Activated naive CD8-positive, alpha-beta T cell treated with anti-CD3 and anti-CD28 coated beads, Interleukin-2, amount 50 U/mL, for 24 hours (primary cell): ENCODE data around the gene TBC1D2.
"Not testable (repeated sequence)": the region's sequence is repeated elsewhere in the genome, so short reads cannot be mapped to it uniquely, and the experiment has no call there.

ENCODE experiments used
- ATAC-seq: fragments of 150-1000 bp; cut with Tn5 transposase; one replicate; pipeline ENCODE4 v1.10.0; 2021
- DNase-seq: peaks from one replicate; pipeline ENCODE4 v3.0.0; 2021
- H3K27ac Mint-ChIP-seq: one replicate; pipeline ENCODE4 v1.8.0; 2021; ENCODE audit warnings: mild to moderate bottlenecking, mixed read lengths
- H3K27me3 Mint-ChIP-seq: one replicate; pipeline ENCODE4 v1.8.0; 2021; ENCODE audit warnings: mixed read lengths
- H3K36me3 Mint-ChIP-seq: one replicate; pipeline ENCODE4 v1.8.0; 2021; ENCODE audit warnings: low read depth, mixed read lengths
- H3K4me1 Mint-ChIP-seq: one replicate; pipeline ENCODE4 v1.8.0; 2021; ENCODE audit warnings: mixed read lengths
- H3K4me3 Mint-ChIP-seq: one replicate; pipeline ENCODE4 v1.8.0; 2021; ENCODE audit warnings: mild to moderate bottlenecking, moderate library complexity, mixed read lengths
- H3K9me3 Mint-ChIP-seq: one replicate; pipeline ENCODE4 v1.8.0; 2021; ENCODE audit warnings: mixed read lengths

The TBC1D2 gene

DNA sequence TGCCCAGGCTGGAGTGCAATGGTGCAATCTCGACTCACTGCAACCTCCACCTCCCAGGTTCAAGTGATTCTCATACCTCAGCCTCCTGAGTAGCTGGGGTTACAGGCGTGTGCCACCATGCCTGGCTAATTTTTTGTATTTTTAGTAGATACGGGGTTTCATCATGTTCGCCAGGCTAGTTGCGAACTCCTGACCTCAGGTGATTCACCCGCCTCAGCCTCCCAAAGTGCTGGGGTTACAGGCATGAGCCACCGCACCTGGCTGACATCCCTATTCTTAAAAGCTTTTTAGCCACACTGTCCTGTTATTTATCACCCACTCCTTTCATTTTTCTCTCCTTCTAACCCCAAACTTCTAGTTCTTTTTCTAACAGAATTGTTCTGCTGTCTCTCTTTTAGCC is 27.7 kb upstream of the TBC1D2 start:
- H3K4me1 Mint-ChIP-seq, H3K36me3 Mint-ChIP-seq, H3K9me3 Mint-ChIP-seq, H3K4me3 Mint-ChIP-seq, H3K27me3 Mint-ChIP-seq, ATAC-seq, H3K27ac Mint-ChIP-seq, DNase-seq: not testable (repeated sequence)

DNA sequence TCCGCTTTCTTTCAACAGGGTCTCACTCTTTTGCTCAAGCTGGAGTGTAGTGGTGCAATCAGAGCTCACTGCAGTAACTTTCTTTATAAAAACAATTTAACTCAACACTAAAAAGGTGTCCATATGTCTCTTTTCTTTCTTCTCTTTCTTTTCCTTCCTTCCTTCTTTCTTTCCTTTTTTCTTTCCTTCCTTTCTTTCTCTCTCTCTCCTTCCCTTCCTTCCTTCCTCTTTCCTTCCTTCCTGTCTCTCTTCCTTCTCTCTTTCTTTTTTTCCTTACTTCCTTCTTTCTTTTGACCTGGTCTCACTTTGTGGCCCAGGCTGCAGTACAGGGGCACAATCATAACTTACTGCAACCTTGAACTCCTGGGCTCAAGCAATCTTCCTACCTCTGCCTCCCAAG is 25.8 kb upstream of the TBC1D2 start:
- Mint-ChIP-seq H3K4me3 (no peak overlapping the region), H3K27me3 (peaks cover 17% of the 10 kb centered on the region), H3K27ac (no peak overlapping the region), H3K9me3 (no peaks in the 10 kb centered on the region), H3K4me1 (no peaks in the 10 kb centered on the region), H3K36me3 (no peaks in the 10 kb centered on the region)
- DNase-seq (no peak), ATAC-seq (no peak)

DNA sequence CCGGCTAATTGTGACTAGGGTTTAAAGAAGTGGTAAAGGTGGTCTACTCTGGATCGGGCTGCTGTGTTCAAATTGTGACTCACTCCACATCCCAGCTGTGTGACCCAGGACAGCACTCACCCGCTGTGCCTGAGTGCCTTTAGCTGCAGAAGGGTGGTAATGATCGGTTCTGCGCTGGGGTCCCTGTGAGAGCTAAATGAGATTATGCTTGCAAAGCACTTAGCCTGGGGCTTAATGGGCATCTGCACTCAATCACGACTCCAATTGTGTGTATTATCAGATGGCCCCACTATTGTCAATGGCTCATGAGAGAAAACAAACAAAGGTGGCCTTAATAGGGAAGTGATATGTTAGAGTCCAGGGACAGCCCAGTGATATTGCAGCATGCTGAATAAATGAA is 25.1 kb upstream of the TBC1D2 start:
- H3K27ac Mint-ChIP-seq, result no peak overlapping the region
- no peaks in the 10 kb centered on the region for H3K4me1 Mint-ChIP-seq
- H3K9me3 Mint-ChIP-seq, result no peaks in the 10 kb centered on the region
- H3K27me3 Mint-ChIP-seq, result peaks cover 17% of the 10 kb centered on the region
- no peak for DNase-seq
- no peak for ATAC-seq
- no peak overlapping the region for H3K4me3 Mint-ChIP-seq
- no peaks in the 10 kb centered on the region for H3K36me3 Mint-ChIP-seq

DNA sequence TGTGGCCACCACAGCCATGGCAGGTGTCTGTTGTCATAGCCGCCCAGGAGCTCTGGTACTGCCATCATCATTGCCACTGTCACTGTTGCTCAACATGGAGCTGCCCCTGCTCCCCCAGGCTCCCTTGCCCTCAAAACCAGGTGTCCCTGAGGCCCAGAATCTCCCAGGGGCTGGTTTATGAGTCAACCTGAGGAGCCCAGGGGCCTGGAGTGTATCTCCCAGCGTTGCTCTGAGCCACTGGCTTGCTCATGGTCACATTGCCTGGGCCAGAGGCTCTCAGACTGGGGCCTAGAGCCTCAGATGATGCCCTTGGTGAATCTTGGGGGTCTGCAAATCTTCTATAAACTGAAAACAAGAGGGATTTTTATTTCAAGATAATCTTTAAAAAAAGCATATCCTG is 24.7 kb upstream of the TBC1D2 start:
- no peak for ATAC-seq
- peaks cover 17% of the 10 kb centered on the region for H3K27me3 Mint-ChIP-seq
- H3K9me3 Mint-ChIP-seq, result no peaks in the 10 kb centered on the region

DNA sequence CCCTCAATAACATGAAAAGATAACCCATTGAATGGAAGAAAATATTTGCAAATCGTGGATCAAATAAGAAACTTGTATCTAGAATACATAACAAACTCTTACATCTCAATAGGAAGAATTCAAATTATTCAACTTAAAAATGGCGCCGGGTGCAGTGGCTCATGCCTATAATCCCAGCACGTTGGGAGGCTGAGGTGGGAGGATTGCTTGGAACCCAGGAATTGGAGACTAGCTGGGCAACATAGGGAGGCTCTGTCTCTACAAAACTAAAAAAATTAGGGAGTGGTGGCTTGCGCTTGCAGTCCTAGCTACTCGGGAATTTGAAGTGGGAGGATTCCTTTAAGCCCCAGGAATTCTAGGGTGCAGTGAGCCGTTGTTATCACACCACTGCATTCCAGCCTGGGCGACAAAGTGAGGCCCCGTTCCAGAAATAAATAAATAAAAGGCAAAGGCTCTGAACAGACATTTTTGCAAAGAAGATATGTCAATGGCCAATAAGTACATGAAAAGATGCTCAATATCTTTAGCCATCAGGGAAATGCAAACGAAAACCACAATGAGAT is 21.5 kb upstream of the TBC1D2 start:
- H3K4me1 Mint-ChIP-seq, result no peaks in the 10 kb centered on the region
- H3K9me3 Mint-ChIP-seq, result no peaks in the 10 kb centered on the region
- no peak overlapping the region for H3K27ac Mint-ChIP-seq
- H3K4me3 Mint-ChIP-seq, result no peak overlapping the region
- H3K36me3 Mint-ChIP-seq, result no peaks in the 10 kb centered on the region
- ATAC-seq (no peak), DNase-seq (no peak)
- H3K27me3 Mint-ChIP-seq, result peaks cover 12% of the 10 kb centered on the region

More for the DNA sequence above, 24.7 kb upstream of the TBC1D2 start:
- Mint-ChIP-seq H3K4me1 (no peaks in the 10 kb centered on the region), H3K4me3 (no peak overlapping the region), H3K36me3 (no peaks in the 10 kb centered on the region), H3K27ac (no peak overlapping the region)
- DNase-seq, result no peak

- Mint-ChIP-seq H3K27me3 (peaks cover 15% of the 10 kb centered on the region), H3K27ac (no peak overlapping the region), H3K36me3 (no peaks in the 10 kb centered on the region), H3K4me1 (no peaks in the 10 kb centered on the region), H3K9me3 (no peaks in the 10 kb centered on the region), H3K4me3 (no peak overlapping the region)
- no peak for DNase-seq
- no peak for ATAC-seq
These were observed 19.7 kb upstream of the TBC1D2 start for GRCh38 chr9:98275159-98275558.

GRCh38 chr9:98272083-98272482 is 16.6 kb upstream of the TBC1D2 start:
- no peaks in the 10 kb centered on the region for H3K9me3 Mint-ChIP-seq
- H3K4me3 Mint-ChIP-seq, result no peak overlapping the region
- H3K27ac Mint-ChIP-seq, result no peak overlapping the region
- H3K36me3 Mint-ChIP-seq, result no peaks in the 10 kb centered on the region
- H3K27me3 Mint-ChIP-seq, result peaks cover 19% of the 10 kb centered on the region
- no peaks in the 10 kb centered on the region for H3K4me1 Mint-ChIP-seq
- DNase-seq, result no peak
- no peak for ATAC-seq

DNA sequence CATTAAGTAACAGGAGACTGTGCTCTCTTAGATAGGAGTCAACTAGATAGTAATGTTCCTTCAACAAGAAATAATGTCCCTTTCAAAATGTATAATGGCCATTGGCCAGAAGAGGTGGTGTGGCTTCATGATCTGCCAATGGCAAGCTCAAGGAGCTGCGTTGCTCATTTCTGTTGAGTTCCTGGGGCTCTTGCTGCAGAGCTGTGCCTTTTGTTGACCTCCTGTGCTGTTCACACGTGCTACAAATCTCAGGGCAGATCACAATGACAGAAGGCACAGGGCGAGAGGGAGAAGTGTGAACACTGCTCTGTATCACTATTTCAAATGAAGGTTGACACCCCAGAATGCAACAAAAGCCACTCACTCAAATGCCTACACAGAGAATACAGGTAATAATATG is 16.0 kb upstream of the TBC1D2 start:
- H3K27ac Mint-ChIP-seq, result no peak overlapping the region
- no peak overlapping the region for H3K4me3 Mint-ChIP-seq

DNA sequence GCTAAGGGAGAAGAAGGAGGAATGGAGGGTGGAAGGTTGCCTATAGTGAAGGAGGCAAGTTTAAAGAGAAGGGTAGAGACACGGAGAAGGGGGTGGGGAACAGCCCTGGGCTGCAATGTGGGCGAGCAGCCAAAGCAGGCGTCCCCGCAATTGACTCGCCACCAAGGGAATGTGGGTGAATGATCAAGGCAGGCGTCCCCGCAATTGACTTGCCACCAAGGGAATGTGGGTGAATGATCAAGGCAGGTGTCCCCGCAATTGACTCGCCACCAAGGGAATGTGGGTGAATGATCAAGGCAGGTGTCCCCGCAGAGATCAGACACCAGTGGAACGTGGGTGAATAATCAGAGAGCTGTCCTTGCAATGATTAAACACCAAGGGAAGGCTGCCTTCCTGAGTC is 14.8 kb upstream of the TBC1D2 start:
- peaks cover 12% of the 10 kb centered on the region for H3K27me3 Mint-ChIP-seq
- not testable (repeated sequence) for H3K4me1 Mint-ChIP-seq, ATAC-seq, H3K36me3 Mint-ChIP-seq, H3K27ac Mint-ChIP-seq, H3K9me3 Mint-ChIP-seq, DNase-seq, H3K4me3 Mint-ChIP-seq

More for the DNA sequence above, 16.0 kb upstream of the TBC1D2 start:
- no peaks in the 10 kb centered on the region for H3K36me3 Mint-ChIP-seq
- no peak for DNase-seq
- no peaks in the 10 kb centered on the region for H3K9me3 Mint-ChIP-seq
- H3K27me3 Mint-ChIP-seq, result peaks cover 14% of the 10 kb centered on the region
- no peak for ATAC-seq
- no peaks in the 10 kb centered on the region for H3K4me1 Mint-ChIP-seq

DNA sequence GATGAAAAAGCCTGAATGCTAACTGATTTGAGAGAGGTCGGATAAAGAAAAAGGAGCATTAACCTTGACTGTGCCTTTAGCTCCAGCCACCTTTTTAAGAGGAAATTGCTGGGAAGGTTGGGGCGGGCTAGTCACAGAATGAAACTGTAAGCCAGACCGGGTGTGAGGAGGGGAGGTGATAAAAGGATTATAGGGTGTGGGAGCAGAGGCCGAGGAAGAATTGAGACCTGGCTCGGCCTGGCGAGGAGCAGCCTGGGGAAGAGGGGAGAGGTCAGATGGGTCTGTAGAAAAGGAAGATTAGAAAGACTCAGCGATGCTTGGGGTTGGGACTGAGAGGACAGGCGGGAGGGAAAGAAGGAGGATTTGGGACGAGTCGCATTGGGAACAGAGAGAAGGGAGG is 14.2 kb upstream of the TBC1D2 start:
- not testable (repeated sequence) for H3K9me3 Mint-ChIP-seq, H3K4me3 Mint-ChIP-seq, H3K4me1 Mint-ChIP-seq, DNase-seq, H3K27ac Mint-ChIP-seq, H3K36me3 Mint-ChIP-seq, ATAC-seq
- peaks cover 12% of the 10 kb centered on the region for H3K27me3 Mint-ChIP-seq

GRCh38 chr9:98267556-98267955 is 12.1 kb upstream of the TBC1D2 start:
- H3K4me1 Mint-ChIP-seq, H3K27ac Mint-ChIP-seq, H3K36me3 Mint-ChIP-seq, DNase-seq, H3K9me3 Mint-ChIP-seq, ATAC-seq, H3K4me3 Mint-ChIP-seq: not testable (repeated sequence)
- peaks cover 12% of the 10 kb centered on the region for H3K27me3 Mint-ChIP-seq

DNA sequence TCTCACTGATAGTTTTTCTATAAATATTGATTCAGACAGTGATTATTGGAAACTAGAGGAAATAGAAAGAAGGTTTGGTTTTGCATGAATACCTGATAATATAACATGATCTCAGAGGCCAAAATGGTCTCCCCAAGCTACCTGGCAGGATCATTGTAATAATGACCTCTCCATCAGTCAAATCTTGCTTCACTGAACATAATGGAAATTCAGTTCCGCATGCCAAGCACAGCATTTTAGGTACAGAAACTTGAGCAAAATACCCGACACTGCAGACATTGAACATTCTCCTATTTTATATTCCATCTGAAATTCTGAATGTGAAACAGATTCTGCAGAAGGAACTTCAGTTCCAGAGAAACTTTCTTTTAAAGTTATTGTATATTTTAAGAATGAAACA is 9.1 kb upstream of the TBC1D2 start:
- no peak overlapping the region for H3K27ac Mint-ChIP-seq
- no peaks in the 10 kb centered on the region for H3K9me3 Mint-ChIP-seq
- ATAC-seq (no peak), DNase-seq (no peak)
- H3K4me3 Mint-ChIP-seq, result no peak overlapping the region
- no peaks in the 10 kb centered on the region for H3K36me3 Mint-ChIP-seq
- peaks cover 4% of the 10 kb centered on the region for H3K27me3 Mint-ChIP-seq
- H3K4me1 Mint-ChIP-seq, result no peaks in the 10 kb centered on the region

GRCh38 chr9:98263482-98264357 is 8.3 kb upstream of the TBC1D2 start:
- no peak overlapping the region for H3K27ac Mint-ChIP-seq
- no peaks in the 10 kb centered on the region for H3K9me3 Mint-ChIP-seq
- DNase-seq (peak; percentile 80), ATAC-seq (peak; percentile 85)
- H3K36me3 Mint-ChIP-seq, result no peaks in the 10 kb centered on the region
- peaks cover 3% of the 10 kb centered on the region for H3K27me3 Mint-ChIP-seq
- no peaks in the 10 kb centered on the region for H3K4me1 Mint-ChIP-seq
- no peak overlapping the region for H3K4me3 Mint-ChIP-seq

DNA sequence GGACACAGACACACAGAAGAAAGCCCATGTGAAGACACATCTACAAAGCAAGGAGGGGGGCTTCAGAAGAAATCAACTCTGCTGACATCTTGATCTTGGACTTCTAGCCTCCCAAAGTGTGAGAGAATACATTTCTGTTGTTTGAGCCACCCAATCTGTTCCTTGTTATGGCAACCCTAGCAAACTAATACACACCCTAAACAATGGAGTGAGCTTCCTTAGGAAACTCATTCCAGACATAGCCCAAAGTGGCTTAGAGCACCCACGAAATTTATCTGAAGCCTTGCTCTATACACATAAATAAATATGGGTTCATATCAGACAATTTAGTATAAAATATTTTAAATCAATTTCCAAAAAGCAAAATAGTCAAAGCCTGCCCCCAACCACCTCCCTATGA is 7.6 kb upstream of the TBC1D2 start:
- Mint-ChIP-seq H3K4me1 (no peaks in the 10 kb centered on the region), H3K36me3 (no peaks in the 10 kb centered on the region), H3K27ac (no peak overlapping the region), H3K27me3 (no peaks in the 10 kb centered on the region), H3K9me3 (no peaks in the 10 kb centered on the region), H3K4me3 (no peak overlapping the region)
- no peak for DNase-seq
- ATAC-seq, result no peak

- H3K27ac Mint-ChIP-seq, result no peak overlapping the region
- no peak for DNase-seq
- H3K9me3 Mint-ChIP-seq, result no peaks in the 10 kb centered on the region
- no peaks in the 10 kb centered on the region for H3K36me3 Mint-ChIP-seq
- ATAC-seq, result no peak
- no peaks in the 10 kb centered on the region for H3K27me3 Mint-ChIP-seq
- peaks cover 1% of the 10 kb centered on the region for H3K4me1 Mint-ChIP-seq
- H3K4me3 Mint-ChIP-seq, result no peak overlapping the region
These were observed 6.6 kb upstream of the TBC1D2 start for GRCh38 chr9:98262056-98262455.
